Endothelial cell of umbilical vein (primary cell): ENCODE measurements around the gene RASAL2. TPM values are rescaled to one million over a fixed set of nuclear protein-coding genes. Genes with fewer than 3 reads are reported as not detected.

ENCODE experiments used
- BruUV-seq: library from RNA; stranded (reverse); fragments of 400-500 nt; replicated peaks from 2 replicates; lab custom pipeline; 2021; lab: Mats Ljungman, UMichigan
- CTCF ChIA-PET: fragments of 300-600, 350-600 bp; sonication (Branson Sonifier 250); formaldehyde crosslinking; loops from one replicate; lab custom pipeline; 2021; ENCODE audit warnings: antibody characterized with exemption, inconsistent platforms; lab: Charles Lee
- POLR2A ChIA-PET: fragments of 300-600, 350-600 bp; sonication (Branson Sonifier 250); formaldehyde crosslinking; loops from one replicate; lab custom pipeline; 2021; ENCODE audit warnings: antibody characterized with exemption, inconsistent platforms; lab: Charles Lee
- DNase-seq: peaks from one replicate; pipeline ENCODE4 v3.0.0-alpha.2; 2011; ENCODE audit warnings: low read depth, low spot score
- FAIRE-seq: peaks from 2 replicates; lab custom pipeline; 2011; peaks lifted over from hg19 to GRCh38; lab: Jason Lieb, UNC
- H2AFZ ChIP-seq: 2 replicates; pipeline ENCODE4 v1.6.0; 2012; ENCODE audit warnings: low read depth, low read length, control low read depth, inconsistent platforms
- H3K27ac ChIP-seq: 2 replicates; pipeline ENCODE4 v1.5.1; 2011; ENCODE audit warnings: low read depth, mild to moderate bottlenecking, control low read depth, low read length, moderate library complexity; ENCODE audit not compliant: insufficient read depth
- H3K27me3 ChIP-seq, 2 experiments: 2 replicates each; pipeline versions ENCODE4 v1.6.0 to v1.6.1; 2011; ENCODE audit warnings: low read length in 2 of 2, mixed read lengths in 1 of 2; ENCODE audit not compliant: control insufficient read depth in 2 of 2, insufficient read depth in 2 of 2
- H3K36me3 ChIP-seq, 2 experiments: 2 replicates in 1 of 2; 3 replicates in 1 of 2; pipeline ENCODE4 v1.5.1; 2011; ENCODE audit warnings: low read length in 2 of 2, mild to moderate bottlenecking in 1 of 2, moderate library complexity in 1 of 2; ENCODE audit not compliant: control insufficient read depth in 2 of 2, insufficient read depth in 2 of 2; ENCODE audit errors: extremely low read depth in 1 of 2
- H3K4me1 ChIP-seq: 3 replicates; pipeline ENCODE4 v1.5.1; 2011; ENCODE audit warnings: mild to moderate bottlenecking, low read length; ENCODE audit not compliant: control insufficient read depth, insufficient read depth; ENCODE audit errors: extremely low read depth
- H3K4me2 ChIP-seq: 2 replicates; pipeline ENCODE4 v1.6.1; 2011; ENCODE audit warnings: low read length, control low read depth, mixed read lengths; ENCODE audit not compliant: insufficient read depth
- H3K4me3 ChIP-seq, 3 experiments: fragments of 200-600 bp in 1 of 3; sonication (generic), shearing (Covaris generic) in 1 of 3; replicated peaks in 1 of 3; 2 replicates each; pipeline ENCODE4 v1.5.1; 2011 to 2016; ENCODE audit warnings: control low read depth in 3 of 3, low read length in 3 of 3, mild to moderate bottlenecking in 2 of 3, inconsistent platforms in 1 of 3, low read depth in 1 of 3, moderate library complexity in 1 of 3; ENCODE audit not compliant: insufficient read depth in 1 of 3
- H3K79me2 ChIP-seq: 2 replicates; pipeline ENCODE4 v1.6.0; 2012; ENCODE audit warnings: low read length, inconsistent platforms; ENCODE audit not compliant: control insufficient read depth, insufficient read depth
- H3K9ac ChIP-seq: replicated peaks from 2 replicates; pipeline ENCODE3; 2011; ENCODE audit warnings: low read length, control low read depth; ENCODE audit not compliant: insufficient read depth; ENCODE audit errors: extremely low read depth
- H3K9me1 ChIP-seq: replicated peaks from 3 replicates; pipeline ENCODE4 v1.6.0; 2011; ENCODE audit warnings: mild to moderate bottlenecking, low read length; ENCODE audit not compliant: control insufficient read depth, insufficient read depth; ENCODE audit errors: extremely low read depth
- H3K9me3 ChIP-seq: replicated peaks from 2 replicates; pipeline ENCODE4 v1.5.1; 2012; ENCODE audit warnings: low read length, inconsistent platforms; ENCODE audit not compliant: control insufficient read depth, insufficient read depth
- H4K20me1 ChIP-seq: replicated peaks from 2 replicates; pipeline ENCODE3; 2011; ENCODE audit warnings: mild to moderate bottlenecking, low read length; ENCODE audit not compliant: control insufficient read depth, insufficient read depth; ENCODE audit errors: extremely low read depth
- CTCF ChIP-seq, 2 donors: IDR thresholded peaks; 1 replicate in 1 of 2; 2 replicates in 1 of 2; pipeline ENCODE4 v1.5.1; 2011; ENCODE audit warnings: low read length in 2 of 2, mild to moderate bottlenecking in 2 of 2, moderate library complexity in 2 of 2, control low read depth in 1 of 2, inconsistent platforms in 1 of 2, low read depth in 1 of 2; ENCODE audit not compliant: insufficient read depth in 1 of 2; ENCODE audit errors: extremely low read depth in 1 of 2
- EZH2 ChIP-seq: IDR thresholded peaks from 2 replicates; pipeline ENCODE4 v1.6.1; 2012; ENCODE audit warnings: borderline replicate concordance, low read depth, mild to moderate bottlenecking, moderate library complexity, low read length, inconsistent platforms; ENCODE audit not compliant: severe bottlenecking
- FOS ChIP-seq: IDR thresholded peaks from 2 replicates; pipeline ENCODE4 v1.6.1; 2011; ENCODE audit warnings: mild to moderate bottlenecking, low read length, moderate library complexity, borderline replicate concordance; ENCODE audit not compliant: insufficient read depth
- GATA2 ChIP-seq: IDR thresholded peaks from 2 replicates; pipeline ENCODE4 v1.7.0; 2011; ENCODE audit warnings: low read depth, mild to moderate bottlenecking, moderate library complexity, mixed read lengths, low read length; ENCODE audit not compliant: insufficient read length, insufficient read depth
- JUN ChIP-seq: IDR thresholded peaks from 2 replicates; pipeline ENCODE4 v1.6.1; 2011; ENCODE audit warnings: borderline replicate concordance, low read depth; ENCODE audit not compliant: insufficient read length, insufficient read depth
- MAX ChIP-seq: IDR thresholded peaks from 2 replicates; pipeline ENCODE4 v1.6.1; 2011; ENCODE audit not compliant: insufficient read depth, insufficient read length
- MYC ChIP-seq: IDR thresholded peaks from one replicate; pipeline ENCODE4 v1.6.1; 2011; ENCODE audit warnings: mild to moderate bottlenecking, low read depth, low read length
- POLR2A ChIP-seq: IDR thresholded peaks from 2 replicates; pipeline ENCODE4 v1.6.1; 2012; ENCODE audit warnings: low read depth, mild to moderate bottlenecking, control low read depth, low read length
- POLR2AphosphoS5 ChIP-seq: IDR thresholded peaks from 2 replicates; pipeline ENCODE4 v1.6.1; 2012; ENCODE audit warnings: low read depth, mild to moderate bottlenecking, control low read depth, low read length, moderate library complexity; ENCODE audit not compliant: insufficient read depth
- dilution Hi-C: fragments of 300-500 bp; cut with MboI; formaldehyde crosslinking; loops from one replicate; pipeline ENCODE4 v1.15.0; 2019; ENCODE audit warnings: low sequenced_read_pairs; ENCODE audit not compliant: extremely low pct_ligation_motif_present
- intact Hi-C: fragments of 100-400 bp; cut with micrococcal nuclease; formaldehyde crosslinking; loops from one replicate; pipeline ENCODE4 v1.10.0; 2022
- polyA plus RNA-seq, 4 experiments: library from polyadenylated mRNA; depleted of rRNA in 3 of 4; stranded (reverse) in 3 of 4; unstranded in 1 of 4; fragments of >200 nt; gene quantifications; 2 replicates each; pipeline versions ENCODE4 v1.2.1 to v1.2.3, GENCODE V29; 2011 to 2012; ENCODE audit warnings: missing spikeins in 1 of 4
- total RNA-seq: library from RNA; stranded (reverse); gene quantifications from 2 replicates; pipeline ENCODE4 v1.2.3, GENCODE V29; 2021

The RASAL2 gene
- total and polyA plus RNA-seq, 2 donors (not counting 3 experiments of a cell fraction or from before 2014, with no cell fraction given), result 12.5 to 15.5 TPM

GRCh38 chr1:178503849-178504248 is 409.9 kb downstream of the RASAL2 start:
- no peak overlapping the region for H3K9ac ChIP-seq
- H3K4me2 ChIP-seq, result no peak overlapping the region
- intact Hi-C loops (loop anchor here (5.0 kb wide), 1 partner anchor 132 kb away; no protein-coding TSS in a partner anchor), dilution Hi-C loops (no loop called here)
- ChIA-PET POLR2A (no interaction called here), CTCF (interaction anchor here (1.0 to 10.5 kb wide), 4 partner anchors 27 to 206 kb away, joined by 3 to 240 read pairs (median 50); no protein-coding TSS in a partner anchor)
- H3K36me3 ChIP-seq, result no peaks in the 10 kb centered on the region
- H3K9me3 ChIP-seq, result no peaks in the 10 kb centered on the region
- H3K27ac ChIP-seq, result no peak overlapping the region
- DNase-seq (no peak), FAIRE-seq (no peak)
- no peak overlapping the region for H3K4me3 ChIP-seq
- no peaks in the 10 kb centered on the region for H3K79me2 ChIP-seq
- TF ChIP-seq MAX (no peak), JUN (no peak), POLR2A (no peak), FOS (no peak), CTCF (IDR thresholded peaks at IDR 0.05; ENCODE audit: extremely low read depth in 1 of 2, insufficient read depth in 1 of 2, low read depth in 1 of 2, low read length in 2 of 2) (no peak), POLR2AphosphoS5 (no peak), GATA2 (no peak), MYC (no peak), EZH2 (no peak)
- no peaks in the 10 kb centered on the region for H3K4me1 ChIP-seq
- no peak overlapping the region for H2AFZ ChIP-seq
- no peaks in the 10 kb centered on the region for H3K9me1 ChIP-seq
- H3K27me3 ChIP-seq, result no peaks in the 10 kb centered on the region
- BruUV-seq, result no TSS peak
- H4K20me1 ChIP-seq, result no peaks in the 10 kb centered on the region
